Sigmoid colon (tissue), 7 donors: ENCODE results near the gene TUG1. TPM values are rescaled to one million over a fixed set of nuclear protein-coding genes. Genes with fewer than 3 reads are reported as not detected.

Experiments used
- DNase-seq: peaks from one replicate; pipeline ENCODE4 v3.0.0-alpha.2; 2019
- H3K27ac ChIP-seq, 4 donors: fragments of 200-600 bp; sonication (generic); one replicate each; pipeline ENCODE4 v1.5.1; 2016 to 2019; ENCODE audit warnings: mild to moderate bottlenecking in 1 of 4
- H3K27me3 ChIP-seq, 3 donors: fragments of 200-600 bp; sonication (generic); one replicate each; pipeline ENCODE4 v1.5.1; 2019; ENCODE audit warnings: mild to moderate bottlenecking in 1 of 3
- H3K36me3 ChIP-seq, 4 donors: fragments of 200-600 bp; sonication (generic); one replicate each; pipeline ENCODE4 v1.5.1; 2016 to 2019
- H3K4me1 ChIP-seq, 4 donors: fragments of 200-600 bp; sonication (generic); one replicate each; pipeline ENCODE4 v1.5.1; 2017 to 2019
- H3K4me3 ChIP-seq, 4 donors: fragments of 200-600 bp; sonication (generic); one replicate each; pipeline ENCODE4 v1.5.1; 2017 to 2019; ENCODE audit warnings: mild to moderate bottlenecking in 2 of 4, moderate library complexity in 1 of 4
- H3K9me3 ChIP-seq, 4 donors: fragments of 200-600 bp in 3 of 4; sonication (generic) in 3 of 4; one replicate each; pipeline versions ENCODE4 v1.5.1 to v1.6.1; 2013 to 2019
- EP300 ChIP-seq, 4 donors: sonication (generic); formaldehyde crosslinking; IDR thresholded peaks; one replicate each; pipeline ENCODE4 v1.6.1; 2017; ENCODE audit warnings: antibody characterized with exemption in 4 of 4
- POLR2A ChIP-seq, 2 donors: fragments of 450-650 bp; IDR thresholded peaks; one replicate each; pipeline ENCODE4 v1.6.1; 2016; ENCODE audit warnings: antibody characterized with exemption in 2 of 2, mild to moderate bottlenecking in 2 of 2, moderate library complexity in 2 of 2
- POLR2AphosphoS5 ChIP-seq, 4 donors: sonication (generic); formaldehyde crosslinking; IDR thresholded peaks; one replicate each; pipeline ENCODE4 v1.6.1; 2017; ENCODE audit warnings: antibody characterized with exemption in 4 of 4
- WGBS, 2 donors: extraction: QIAGEN DNeasy Blood & Tissue Kit; methylation state at CpG; one replicate each; pipeline ENCODE4 v1.1.7; 2013; 5-methylcytosine and 5-hydroxymethylcytosine counted together
- intact Hi-C: fragments of 100-400 bp; cut with DNase I; formaldehyde crosslinking; loops from one replicate; pipeline ENCODE4 v1.15.1; 2023
- polyA plus RNA-seq, 3 donors: library from polyadenylated mRNA; stranded (reverse); fragments of 200-250 nt; gene quantifications; one replicate each; pipeline ENCODE4 v1.2.3, GENCODE V29; 2013
- total RNA-seq, 4 donors: library from RNA; depleted of rRNA; stranded (reverse); fragments of >200 nt; gene quantifications; one replicate each; pipeline ENCODE4 v1.1.0, GENCODE V29; 2016
- TF ChIP-seq, protein P1 (sequence below), 4 experiments: fragments of 450-650 bp in 3 of 4; fragments of 200-600 bp in 1 of 4; IDR thresholded peaks; one replicate each; pipeline ENCODE4 v1.5.1; 2016 to 2019; ENCODE audit warnings: antibody characterized with exemption in 4 of 4, mild to moderate bottlenecking in 3 of 4, moderate library complexity in 2 of 4
- donor health status: healthy with polysubstance abuse.
- donor health status: Bipolar disorder and iron deficiency.
- donor health status: healthy.

Gene TUG1
- total and polyA plus RNA-seq, 7 donors: 10.8 to 88.9 (median 51.5) TPM

DNA sequence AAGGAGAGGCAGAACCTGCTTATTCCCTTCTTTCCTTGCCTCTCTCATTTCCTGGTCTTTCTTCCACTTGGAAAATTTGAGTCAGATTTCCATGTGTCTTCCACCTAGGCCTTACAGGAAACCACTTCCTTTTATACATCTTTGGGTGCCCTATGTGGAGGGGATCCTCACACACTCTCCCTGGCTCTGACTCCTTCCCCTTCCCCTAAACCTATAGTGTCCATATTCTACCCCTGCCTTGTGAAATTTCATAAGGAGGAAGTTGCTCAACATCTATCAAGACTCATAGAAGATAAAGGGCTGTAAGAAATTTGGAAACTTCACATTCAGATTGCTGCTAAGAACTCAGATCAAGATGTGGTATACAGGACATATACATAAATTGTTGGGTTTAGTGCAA is 20.4 kb downstream of the TUG1 start:
- intact Hi-C loops: no loop called here
- TF ChIP-seq, protein P1, sequence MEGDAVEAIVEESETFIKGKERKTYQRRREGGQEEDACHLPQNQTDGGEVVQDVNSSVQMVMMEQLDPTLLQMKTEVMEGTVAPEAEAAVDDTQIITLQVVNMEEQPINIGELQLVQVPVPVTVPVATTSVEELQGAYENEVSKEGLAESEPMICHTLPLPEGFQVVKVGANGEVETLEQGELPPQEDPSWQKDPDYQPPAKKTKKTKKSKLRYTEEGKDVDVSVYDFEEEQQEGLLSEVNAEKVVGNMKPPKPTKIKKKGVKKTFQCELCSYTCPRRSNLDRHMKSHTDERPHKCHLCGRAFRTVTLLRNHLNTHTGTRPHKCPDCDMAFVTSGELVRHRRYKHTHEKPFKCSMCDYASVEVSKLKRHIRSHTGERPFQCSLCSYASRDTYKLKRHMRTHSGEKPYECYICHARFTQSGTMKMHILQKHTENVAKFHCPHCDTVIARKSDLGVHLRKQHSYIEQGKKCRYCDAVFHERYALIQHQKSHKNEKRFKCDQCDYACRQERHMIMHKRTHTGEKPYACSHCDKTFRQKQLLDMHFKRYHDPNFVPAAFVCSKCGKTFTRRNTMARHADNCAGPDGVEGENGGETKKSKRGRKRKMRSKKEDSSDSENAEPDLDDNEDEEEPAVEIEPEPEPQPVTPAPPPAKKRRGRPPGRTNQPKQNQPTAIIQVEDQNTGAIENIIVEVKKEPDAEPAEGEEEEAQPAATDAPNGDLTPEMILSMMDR (IDR thresholded peaks at IDR 0.05): no peak
- no peak for TF ChIP-seq EP300 (IDR thresholded peaks at IDR 0.05)
- TF ChIP-seq POLR2AphosphoS5 (IDR thresholded peaks at IDR 0.05): no peak
- no peak for TF ChIP-seq POLR2A (IDR thresholded peaks at IDR 0.05)
- Histone ChIP-seq H3K4me3 (no peak overlapping the region), H3K27ac (no peak overlapping the region), H3K4me1 (no peaks in the 10 kb centered on the region), H3K36me3 (no peaks in the 10 kb centered on the region), H3K27me3 (no peaks in the 10 kb centered on the region), H3K9me3 (peaks cover 0 to 9% (median 2%) of the 10 kb centered on the region in 4 donors)
- DNase-seq: no peak

DNA sequence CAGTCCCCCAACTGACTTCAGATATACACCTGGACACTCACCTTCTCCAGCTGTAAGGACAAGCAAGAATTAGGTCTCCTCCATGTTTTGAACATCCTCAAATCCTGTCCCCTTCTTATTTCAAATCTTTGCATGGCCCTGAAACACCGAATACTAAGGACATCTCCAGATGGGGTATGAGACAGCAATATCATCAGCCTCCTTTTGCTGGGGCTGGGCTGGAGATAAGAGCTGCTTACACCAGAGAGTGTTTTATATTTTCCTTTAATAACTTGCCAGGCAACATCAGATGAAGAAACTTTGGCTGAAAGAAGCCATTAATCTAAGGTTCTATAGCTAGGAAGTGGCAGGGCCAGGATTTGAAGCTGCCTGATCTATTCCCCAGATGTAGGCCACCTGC is 21.6 kb downstream of the TUG1 start:
- intact Hi-C loops: no loop called here
- TF ChIP-seq POLR2AphosphoS5 (IDR thresholded peaks at IDR 0.05) (no peak), POLR2A (IDR thresholded peaks at IDR 0.05) (no peak)
- TF ChIP-seq, protein P1 (IDR thresholded peaks at IDR 0.05): no peak
- Histone ChIP-seq H3K4me1 (no peaks in the 10 kb centered on the region), H3K9me3 (peaks cover 0 to 5% (median 2%) of the 10 kb centered on the region in 4 donors), H3K27me3 (no peaks in the 10 kb centered on the region), H3K27ac (no peak overlapping the region), H3K36me3 (no peaks in the 10 kb centered on the region), H3K4me3 (no peak overlapping the region)
- DNase-seq: no peak
- 95 to 97% methylated on average over 1 of the region's 1 CpG for WGBS, 2 donors

DNA sequence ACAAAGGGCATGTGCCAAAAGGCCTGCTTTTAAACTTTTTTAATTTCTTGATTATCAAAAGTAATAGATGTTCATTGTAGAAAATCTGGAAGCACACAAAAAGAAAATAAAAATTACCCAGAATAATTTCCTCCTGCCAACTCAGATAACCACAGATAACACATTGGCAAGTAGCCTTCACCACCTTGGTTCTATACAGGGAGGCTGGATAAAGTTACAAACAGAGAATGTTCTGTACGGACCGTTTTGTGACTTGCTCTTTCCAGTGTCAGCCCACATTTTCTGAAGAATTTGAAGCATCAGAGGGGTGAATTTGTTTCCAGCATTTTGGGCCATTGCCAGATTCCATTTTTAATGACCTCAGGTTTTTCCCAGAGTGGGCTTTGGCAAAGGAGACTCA is 23.5 kb downstream of the TUG1 start:
- Histone ChIP-seq H3K27ac (no peak overlapping the region), H3K4me3 (no peak overlapping the region), H3K4me1 (no peaks in the 10 kb centered on the region), H3K9me3 (peaks cover 0 to 2% (median 0%) of the 10 kb centered on the region in 4 donors), H3K36me3 (no peaks in the 10 kb centered on the region), H3K27me3 (no peaks in the 10 kb centered on the region)
- TF ChIP-seq, protein P1 (IDR thresholded peaks at IDR 0.05): no peak
- TF ChIP-seq POLR2A (IDR thresholded peaks at IDR 0.05) (no peak), POLR2AphosphoS5 (IDR thresholded peaks at IDR 0.05) (no peak), EP300 (IDR thresholded peaks at IDR 0.05) (no peak)
- intact Hi-C loops: no loop called here
- DNase-seq: no peak
- 83 to 92% methylated on average over 2 of the region's 2 CpGs for WGBS, 2 donors

- Histone ChIP-seq H3K36me3 (no peaks in the 10 kb centered on the region), H3K27me3 (no peaks in the 10 kb centered on the region), H3K4me1 (no peaks in the 10 kb centered on the region), H3K9me3 (no peaks in the 10 kb centered on the region), H3K27ac (no peak overlapping the region), H3K4me3 (no peak overlapping the region)
- no peak for DNase-seq
- TF ChIP-seq, protein P1 (IDR thresholded peaks at IDR 0.05): no peak
- TF ChIP-seq EP300 (IDR thresholded peaks at IDR 0.05): no peak
- TF ChIP-seq POLR2A (IDR thresholded peaks at IDR 0.05): no peak
- no peak for TF ChIP-seq POLR2AphosphoS5 (IDR thresholded peaks at IDR 0.05)
- intact Hi-C loops: no loop called here
- WGBS, 2 donors: 60 to 63% methylated on average over 1 of the region's 1 CpG
These were observed 25.9 kb downstream of the TUG1 start for GRCh38 chr22:30994960-30995359.

GRCh38 chr22:30996462-30996861 is 27.4 kb downstream of the TUG1 start:
- Histone ChIP-seq H3K36me3 (no peaks in the 10 kb centered on the region), H3K4me1 (no peaks in the 10 kb centered on the region), H3K27ac (no peak overlapping the region), H3K27me3 (no peaks in the 10 kb centered on the region), H3K9me3 (no peaks in the 10 kb centered on the region), H3K4me3 (no peak overlapping the region)
- DNase-seq: no peak
- TF ChIP-seq POLR2AphosphoS5 (IDR thresholded peaks at IDR 0.05) (no peak), POLR2A (IDR thresholded peaks at IDR 0.05) (no peak), EP300 (IDR thresholded peaks at IDR 0.05) (no peak)
- TF ChIP-seq, protein P1 (IDR thresholded peaks at IDR 0.05): no peak
- WGBS, 2 donors: 56 to 71% methylated on average over 2 of the region's 2 CpGs
- intact Hi-C loops: no loop called here
